ENCODE results near the gene KIRREL1.

KIRREL1 gene

GRCh38 chr1:157993147-157993917, at the start of gene KIRREL1:
TSS of gene KIRREL1 (plus strand) at chr1:157993645. CDS start at chr1:157993677, 32 bp downstream.
- peak; percentile 80 for DNase-seq (ENCODE audit: low read depth)

- DNase-seq (ENCODE audit: low read depth), result no peak
Measured at GRCh38 chr1:157944663-157945280, 48.7 kb upstream of the KIRREL1 start.

GRCh38 chr1:157948312-157949073, 45.0 kb upstream of the KIRREL1 start:
- DNase-seq (ENCODE audit: low read depth), result peak; percentile 44

GRCh38 chr1:157949074-157949354, 44.4 kb upstream of the KIRREL1 start:
- DNase-seq (ENCODE audit: low read depth), result no peak

- DNase-seq (ENCODE audit: low read depth), result no peak
Measured at GRCh38 chr1:157951230-157951629, 42.2 kb upstream of the KIRREL1 start.

GRCh38 chr1:157952601-157953000, 40.8 kb upstream of the KIRREL1 start:
- DNase-seq (ENCODE audit: low read depth), result no peak

- no peak for DNase-seq (ENCODE audit: low read depth)
Measured at GRCh38 chr1:157955221-157955620, 38.2 kb upstream of the KIRREL1 start.

GRCh38 chr1:157955857-157956256, 37.6 kb upstream of the KIRREL1 start:
- DNase-seq (ENCODE audit: low read depth), result no peak

- DNase-seq (ENCODE audit: low read depth), result no peak
Measured at GRCh38 chr1:157956732-157957131, 36.7 kb upstream of the KIRREL1 start.

- DNase-seq (ENCODE audit: low read depth), result no peak
Measured at GRCh38 chr1:157958263-157958662, 35.2 kb upstream of the KIRREL1 start.

GRCh38 chr1:157959750-157960149, 33.7 kb upstream of the KIRREL1 start:
- no peak for DNase-seq (ENCODE audit: low read depth)

GRCh38 chr1:157960773-157961172, 32.7 kb upstream of the KIRREL1 start:
- DNase-seq (ENCODE audit: low read depth), result no peak

GRCh38 chr1:157961805-157962762, 31.4 kb upstream of the KIRREL1 start:
- peak; percentile 83 for DNase-seq (ENCODE audit: low read depth)

- DNase-seq (ENCODE audit: low read depth), result peak; percentile 48
Measured at GRCh38 chr1:157963713-157964112, 29.7 kb upstream of the KIRREL1 start.

- no peak for DNase-seq (ENCODE audit: low read depth)
Measured at GRCh38 chr1:157965584-157965983, 27.9 kb upstream of the KIRREL1 start.

GRCh38 chr1:157966031-157966537, 27.4 kb upstream of the KIRREL1 start:
- peak; percentile 87 for DNase-seq (ENCODE audit: low read depth)

- no peak for DNase-seq (ENCODE audit: low read depth)
Measured at GRCh38 chr1:157967205-157967604, 26.2 kb upstream of the KIRREL1 start.

- peak; percentile 60 for DNase-seq (ENCODE audit: low read depth)
Measured at GRCh38 chr1:157968508-157968907, 24.9 kb upstream of the KIRREL1 start.

GRCh38 chr1:157968946-157969345, 24.5 kb upstream of the KIRREL1 start:
- DNase-seq (ENCODE audit: low read depth), result peak; percentile 98

GRCh38 chr1:157969697-157970485, 23.6 kb upstream of the KIRREL1 start:
- DNase-seq (ENCODE audit: low read depth), result peak; percentile 85

- no peak for DNase-seq (ENCODE audit: low read depth)
Measured at GRCh38 chr1:157971769-157972168, 21.7 kb upstream of the KIRREL1 start.
